Common myeloid progenitor, CD34-positive (primary cell): Measurements from ENCODE around the gene ZMAT3.
"Not testable (repeated sequence)": the region's sequence is repeated elsewhere in the genome, so short reads cannot be mapped to it uniquely, and the experiment has no call there.

ENCODE experiments used
- CTCF ChIA-PET: fragments of 350-600 bp; sonication (Branson Sonifier 250); formaldehyde crosslinking; loops from one replicate; lab custom pipeline; 2021; ENCODE audit warnings: antibody characterized with exemption; lab: Charles Lee
- POLR2A ChIA-PET: fragments of 350-600 bp; sonication (Branson Sonifier 250); formaldehyde crosslinking; loops from one replicate; lab custom pipeline; 2021; ENCODE audit warnings: antibody characterized with exemption; lab: Charles Lee
- DNase-seq, 3 donors: peaks; one replicate each; pipeline versions ENCODE4 v3.0.0 to v3.0.0-alpha.2; 2013
- H3K27ac ChIP-seq, 2 experiments: 1 replicate in 1 of 2; 2 replicates in 1 of 2; pipeline ENCODE4 v1.7.0; 2013; ENCODE audit warnings: inconsistent platforms in 2 of 2, low read length in 2 of 2, mild to moderate bottlenecking in 2 of 2, low read depth in 1 of 2, moderate library complexity in 1 of 2; ENCODE audit not compliant: severe bottlenecking in 2 of 2, insufficient read depth in 1 of 2, poor library complexity in 1 of 2
- H3K27me3 ChIP-seq, 5 experiments: replicated peaks in 2 of 5; 1 replicate in 3 of 5; 2 replicates in 2 of 5; pipeline versions ENCODE4 v1.6.1 to v1.7.0; 2013; ENCODE audit warnings: low read length in 4 of 5, mild to moderate bottlenecking in 2 of 5, moderate library complexity in 2 of 5, inconsistent platforms in 1 of 5; ENCODE audit not compliant: insufficient read depth in 5 of 5, control insufficient read depth in 4 of 5
- H3K36me3 ChIP-seq, 4 experiments: 1 replicate in 2 of 4; 2 replicates in 2 of 4; pipeline versions ENCODE4 v1.6.1 to v1.7.0; 2013; ENCODE audit warnings: low read length in 3 of 4, control low read depth in 1 of 4, mild to moderate bottlenecking in 1 of 4; ENCODE audit not compliant: control insufficient read depth in 4 of 4, insufficient read depth in 4 of 4
- H3K4me1 ChIP-seq, 4 experiments: 1 replicate in 3 of 4; 2 replicates in 1 of 4; pipeline versions ENCODE4 v1.6.1 to v1.7.1; 2013; ENCODE audit warnings: low read length in 3 of 4, mild to moderate bottlenecking in 3 of 4, control low read depth in 1 of 4, inconsistent platforms in 1 of 4, moderate library complexity in 1 of 4; ENCODE audit not compliant: control insufficient read depth in 4 of 4, insufficient read depth in 4 of 4; ENCODE audit errors: control extremely low read depth in 1 of 4
- H3K4me3 ChIP-seq, 7 experiments: 1 replicate in 4 of 7; 2 replicates in 3 of 7; pipeline versions ENCODE4 v1.5.1 to v1.7.0; 2013; ENCODE audit warnings: mild to moderate bottlenecking in 7 of 7, low read length in 6 of 7, moderate library complexity in 6 of 7, inconsistent platforms in 2 of 7, low read depth in 2 of 7, control low read depth in 1 of 7; ENCODE audit not compliant: insufficient read depth in 4 of 7, control insufficient read depth in 1 of 7; ENCODE audit errors: extremely low read depth in 1 of 7
- H3K9me3 ChIP-seq, 5 experiments: 1 replicate in 4 of 5; 2 replicates in 1 of 5; pipeline versions ENCODE4 v1.6.1 to v1.7.1; 2013; ENCODE audit warnings: low read length in 4 of 5, mild to moderate bottlenecking in 2 of 5, inconsistent platforms in 1 of 5, low read depth in 1 of 5, moderate library complexity in 1 of 5; ENCODE audit not compliant: control insufficient read depth in 4 of 5, insufficient read depth in 2 of 5; ENCODE audit errors: control extremely low read depth in 1 of 5
- whole genome bisulfite sequencing: methylation state at CpG from one replicate; pipeline ENCODE4 v1.1.5; 2013; ENCODE audit not compliant: insufficient coverage; 5-methylcytosine and 5-hydroxymethylcytosine counted together

The ZMAT3 gene

GRCh38 chr3:179037351-179037750, 34.3 kb downstream of the ZMAT3 start:
- H3K4me1 ChIP-seq = peaks cover 0 to 7% (median 2%) of the 10 kb centered on the region in 4 experiments
- peak in 1 of 3 donors; percentile 17 for DNase-seq
- H3K4me3 ChIP-seq = no peak overlapping the region
- H3K27me3 ChIP-seq = no peaks in the 10 kb centered on the region
- ChIA-PET CTCF (interaction anchor here (1.4 to 1.6 kb wide), 2 partner anchors 10 to 110 kb away, joined by 5 to 6 read pairs; no protein-coding TSS in a partner anchor), POLR2A (no interaction called here)
- 96% methylated on average over 10 of the region's 10 CpGs for WGBS
- no peaks in the 10 kb centered on the region for H3K36me3 ChIP-seq
- H3K27ac ChIP-seq = no peak overlapping the region
- H3K9me3 ChIP-seq = peaks cover 0 to 2% (median 0%) of the 10 kb centered on the region in 5 experiments

- H3K27ac ChIP-seq = no peak overlapping the region
- no peaks in the 10 kb centered on the region for H3K27me3 ChIP-seq
- H3K9me3 ChIP-seq = peaks cover 0 to 2% (median 0%) of the 10 kb centered on the region in 5 experiments
- ChIA-PET POLR2A (no interaction called here), CTCF (interaction anchor here (1.4 to 1.6 kb wide), 2 partner anchors 11 to 110 kb away, joined by 5 to 6 read pairs; no protein-coding TSS in a partner anchor)
- 96% methylated on average over 10 of the region's 10 CpGs for WGBS
- no peak overlapping the region for H3K4me3 ChIP-seq
- no peaks in the 10 kb centered on the region for H3K36me3 ChIP-seq
- DNase-seq = no peak
- peaks cover 0 to 7% (median 2%) of the 10 kb centered on the region in 4 experiments for H3K4me1 ChIP-seq
Measured at GRCh38 chr3:179036626-179037300, 34.8 kb downstream of the ZMAT3 start.

- Histone ChIP-seq H3K36me3 (no peaks in the 10 kb centered on the region), H3K27me3 (no peaks in the 10 kb centered on the region), H3K9me3 (peaks cover 0 to 1% (median 0%) of the 10 kb centered on the region in 5 experiments), H3K27ac (no peak overlapping the region), H3K4me1 (peaks cover 0 to 7% (median 2%) of the 10 kb centered on the region in 4 experiments), H3K4me3 (no peak overlapping the region)
- WGBS = 95% methylated on average over 2 of the region's 2 CpGs
- no peak for DNase-seq
- ChIA-PET POLR2A (no interaction called here), CTCF (interaction anchor here (1.6 kb wide), 1 partner anchor 111 kb away, joined by 6 read pairs; no protein-coding TSS in a partner anchor)
Measured at GRCh38 chr3:179036226-179036625, 35.4 kb downstream of the ZMAT3 start.

GRCh38 chr3:179035232-179035631, 36.4 kb downstream of the ZMAT3 start:
- H3K36me3 ChIP-seq = no peaks in the 10 kb centered on the region
- ChIA-PET POLR2A (interaction anchor here (0.5 kb wide), 1 partner anchor 50 kb away, joined by 3 read pairs; no protein-coding TSS in a partner anchor), CTCF (no interaction called here)
- no peak for DNase-seq
- H3K4me1 ChIP-seq = peaks cover 0 to 7% (median 2%) of the 10 kb centered on the region in 4 experiments
- no peaks in the 10 kb centered on the region for H3K27me3 ChIP-seq
- H3K9me3 ChIP-seq = no peaks in the 10 kb centered on the region
- H3K4me3 ChIP-seq = no peak overlapping the region
- H3K27ac ChIP-seq = no peak overlapping the region
- 100% methylated on average over 1 of the region's 3 CpGs for WGBS

GRCh38 chr3:179033304-179033657, 38.3 kb downstream of the ZMAT3 start:
- CTCF ChIA-PET, H3K27ac ChIP-seq, H3K4me3 ChIP-seq, H3K36me3 ChIP-seq, H3K27me3 ChIP-seq, DNase-seq, POLR2A ChIA-PET, H3K4me1 ChIP-seq, H3K9me3 ChIP-seq: not testable (repeated sequence)
- no CpG with 5 or more reads among the region's 5 CpGs for WGBS

- POLR2A ChIA-PET = interaction anchor here (0.6 kb wide), 1 partner anchor 1888 kb away, joined by 3 read pairs; no protein-coding TSS in a partner anchor
- H3K4me3 ChIP-seq, H3K9me3 ChIP-seq, H3K36me3 ChIP-seq, H3K27me3 ChIP-seq, H3K27ac ChIP-seq, CTCF ChIA-PET: not testable (repeated sequence)
- WGBS = 93% methylated on average over 13 of the region's 42 CpGs
- H3K4me1 ChIP-seq = peaks cover 0 to 14% (median 6%) of the 10 kb centered on the region in 4 experiments
- peak in 2 of 3 donors; percentile 42 to 44 for DNase-seq
Measured at GRCh38 chr3:179032454-179033303, 38.9 kb downstream of the ZMAT3 start.
